ENCODE measurements around the gene TRIL.

TRIL gene

GRCh38 chr7:28955718-28956607 is 2.2 kb downstream of the TRIL start:
- H3K27ac ChIP-seq (replicated peaks) = no peak overlapping the region
- H3K4me3 ChIP-seq (replicated peaks; ENCODE audit: insufficient read depth, low read length) = no peak overlapping the region
- peaks cover 55% of the 10 kb centered on the region for H3K27me3 ChIP-seq (ENCODE audit: insufficient read depth, poor library complexity, severe bottlenecking)
- DNase-seq (ENCODE audit: low read depth in 1 of 2, low spot score in 1 of 2) = no peak
- TF ChIP-seq GABPA (IDR thresholded peaks at IDR 0.05; ENCODE audit: low read depth) (no peak), CTCF (IDR thresholded peaks at IDR 0.05; ENCODE audit: insufficient read depth, low read length) (peak; percentile 12)

GRCh38 chr7:28955356-28955717 is 2.8 kb downstream of the TRIL start:
- H3K4me3 ChIP-seq (replicated peaks; ENCODE audit: insufficient read depth, low read length) = no peak overlapping the region
- DNase-seq (ENCODE audit: low read depth in 1 of 2, low spot score in 1 of 2) = no peak
- no peak for TF ChIP-seq SPI1 (IDR thresholded peaks at IDR 0.05; ENCODE audit: borderline replicate concordance, low read depth)
- no peak for TF ChIP-seq POLR2AphosphoS5 (IDR thresholded peaks at IDR 0.05; ENCODE audit: low read depth)
- no peak for TF ChIP-seq REST (IDR thresholded peaks at IDR 0.05; ENCODE audit: insufficient replicate concordance, low read depth)
- TF ChIP-seq CTCF (IDR thresholded peaks at IDR 0.05; ENCODE audit: insufficient read depth, low read length) = no peak
- TF ChIP-seq GABPA (IDR thresholded peaks at IDR 0.05; ENCODE audit: low read depth) = no peak
- peaks cover 56% of the 10 kb centered on the region for H3K27me3 ChIP-seq (ENCODE audit: insufficient read depth, poor library complexity, severe bottlenecking)
- no peak overlapping the region for H3K27ac ChIP-seq (replicated peaks)

- Histone ChIP-seq H3K27ac (replicated peaks) (no peak overlapping the region), H3K4me3 (replicated peaks; ENCODE audit: insufficient read depth, low read length) (no peak overlapping the region), H3K27me3 (ENCODE audit: insufficient read depth, poor library complexity, severe bottlenecking) (peaks cover 56% of the 10 kb centered on the region)
- no peak for TF ChIP-seq GABPA (IDR thresholded peaks at IDR 0.05; ENCODE audit: low read depth)
- DNase-seq (ENCODE audit: low read depth in 1 of 2, low spot score in 1 of 2) = no peak
Measured at GRCh38 chr7:28954946-28955345, 3.2 kb downstream of the TRIL start.

- Histone ChIP-seq H3K4me3 (replicated peaks; ENCODE audit: insufficient read depth, low read length) (no peak overlapping the region), H3K27ac (replicated peaks) (no peak overlapping the region), H3K27me3 (ENCODE audit: insufficient read depth, poor library complexity, severe bottlenecking) (peaks cover 56% of the 10 kb centered on the region)
- DNase-seq (ENCODE audit: low read depth in 1 of 2, low spot score in 1 of 2) = no peak
- TF ChIP-seq GABPA (IDR thresholded peaks at IDR 0.05; ENCODE audit: low read depth) (no peak), POLR2AphosphoS5 (IDR thresholded peaks at IDR 0.05; ENCODE audit: low read depth) (no peak), CTCF (IDR thresholded peaks at IDR 0.05; ENCODE audit: insufficient read depth, low read length) (no peak), SPI1 (IDR thresholded peaks at IDR 0.05; ENCODE audit: borderline replicate concordance, low read depth) (no peak), REST (IDR thresholded peaks at IDR 0.05; ENCODE audit: insufficient replicate concordance, low read depth) (no peak)
Measured at GRCh38 chr7:28954471-28954870, 3.7 kb downstream of the TRIL start.

Data from HL-60 (cell line).